Measurements from ENCODE around the gene VNN1.

- no peak for TF ChIP-seq BACH2 (CRISPR knock-in tag; IDR thresholded peaks at IDR 0.05; ENCODE audit: borderline replicate concordance)
- no peak for TF ChIP-seq ZNF8 (CRISPR knock-in tag; IDR thresholded peaks at IDR 0.05)
- no peak for TF ChIP-seq ZC3H10 (CRISPR knock-in tag; IDR thresholded peaks at IDR 0.05)
- no peak for TF ChIP-seq SNAI2 (CRISPR knock-in tag; IDR thresholded peaks at IDR 0.05)
- TF ChIP-seq ZFP3 (CRISPR knock-in tag; IDR thresholded peaks at IDR 0.05) = no peak
- no peak for TF ChIP-seq CREB5 (CRISPR knock-in tag; IDR thresholded peaks at IDR 0.05; ENCODE audit: low read depth)
- no peak for TF ChIP-seq GLIS3 (CRISPR knock-in tag; IDR thresholded peaks at IDR 0.05)
- TF ChIP-seq PPARA (CRISPR knock-in tag; IDR thresholded peaks at IDR 0.05; ENCODE audit: borderline replicate concordance) = no peak
Observed at GRCh38 chr6:132693478-132693877, 20.4 kb downstream of the VNN1 start.

All from SK-N-SH treated with all-trans-retinoic acid at 6 μM for 48 hours (cell line).